Measurements from ENCODE around the gene HSF4. TPM values are rescaled to one million over a fixed set of nuclear protein-coding genes. Genes with fewer than 3 reads are reported as not detected.

Gene HSF4
- total RNA-seq, 4 donors from 2014 or later: 11.3 to 51.9 (median 42.3) TPM; not detected in 1

DNA sequence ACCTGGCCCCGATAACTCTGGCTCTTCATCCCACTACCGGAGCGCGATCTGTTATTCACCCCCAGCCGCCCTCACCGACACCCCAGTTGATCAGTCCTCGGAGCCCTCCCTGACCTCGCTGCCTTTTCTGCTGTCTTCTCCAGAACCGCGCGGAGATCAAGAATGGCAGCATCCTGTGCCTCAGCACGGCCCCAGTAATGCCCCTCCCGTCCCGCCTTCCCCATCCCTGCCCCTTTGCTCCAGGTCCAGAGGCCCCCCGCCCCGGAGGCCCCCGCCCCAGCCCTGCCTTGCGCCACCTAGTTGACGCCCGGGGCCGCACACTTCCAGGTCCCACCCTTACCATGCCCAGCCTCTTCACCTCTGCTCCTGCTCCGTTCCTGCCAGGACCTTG lies 35.3 kb downstream of the HSF4 start:
- Histone ChIP-seq H3K27me3 (no peaks in the 10 kb centered on the region), H3K4me3 (no peak overlapping the region), H3K9me3 (no peaks in the 10 kb centered on the region), H3K36me3 (no peaks in the 10 kb centered on the region), H3K27ac (no peak overlapping the region), H3K4me1 (no peaks in the 10 kb centered on the region)
- intact Hi-C loops (cut with DNase I; ENCODE audit: low total_unique reads): no loop called here
- DNase-seq: no peak
- TF ChIP-seq, protein P1, sequence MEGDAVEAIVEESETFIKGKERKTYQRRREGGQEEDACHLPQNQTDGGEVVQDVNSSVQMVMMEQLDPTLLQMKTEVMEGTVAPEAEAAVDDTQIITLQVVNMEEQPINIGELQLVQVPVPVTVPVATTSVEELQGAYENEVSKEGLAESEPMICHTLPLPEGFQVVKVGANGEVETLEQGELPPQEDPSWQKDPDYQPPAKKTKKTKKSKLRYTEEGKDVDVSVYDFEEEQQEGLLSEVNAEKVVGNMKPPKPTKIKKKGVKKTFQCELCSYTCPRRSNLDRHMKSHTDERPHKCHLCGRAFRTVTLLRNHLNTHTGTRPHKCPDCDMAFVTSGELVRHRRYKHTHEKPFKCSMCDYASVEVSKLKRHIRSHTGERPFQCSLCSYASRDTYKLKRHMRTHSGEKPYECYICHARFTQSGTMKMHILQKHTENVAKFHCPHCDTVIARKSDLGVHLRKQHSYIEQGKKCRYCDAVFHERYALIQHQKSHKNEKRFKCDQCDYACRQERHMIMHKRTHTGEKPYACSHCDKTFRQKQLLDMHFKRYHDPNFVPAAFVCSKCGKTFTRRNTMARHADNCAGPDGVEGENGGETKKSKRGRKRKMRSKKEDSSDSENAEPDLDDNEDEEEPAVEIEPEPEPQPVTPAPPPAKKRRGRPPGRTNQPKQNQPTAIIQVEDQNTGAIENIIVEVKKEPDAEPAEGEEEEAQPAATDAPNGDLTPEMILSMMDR (IDR thresholded peaks at IDR 0.05): no peak
- TF ChIP-seq POLR2A (IDR thresholded peaks at IDR 0.05): no peak

DNA sequence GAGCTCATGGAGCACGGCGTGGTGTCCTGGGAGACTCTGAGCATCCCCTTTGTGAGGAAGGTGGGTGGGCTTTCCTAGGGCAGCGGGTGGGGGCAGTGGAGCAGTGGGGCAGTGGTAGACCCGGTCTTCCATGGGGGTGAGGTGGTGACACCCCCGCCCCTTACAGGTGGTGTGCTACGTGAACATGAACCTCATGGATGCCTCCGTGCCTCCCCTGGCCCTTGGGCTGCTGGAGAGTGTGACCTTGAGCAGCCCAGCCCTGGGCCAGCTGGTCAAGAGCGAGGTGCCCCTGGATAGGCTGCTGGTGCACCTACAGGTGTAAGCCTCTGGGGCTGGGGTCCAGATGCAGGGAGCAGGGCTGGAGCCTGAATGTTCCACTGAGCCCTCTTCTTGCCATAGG lies 35.9 kb downstream of the HSF4 start:
- H3K9me3 ChIP-seq: no peaks in the 10 kb centered on the region
- no peaks in the 10 kb centered on the region for H3K36me3 ChIP-seq
- intact Hi-C loops (cut with DNase I; ENCODE audit: low total_unique reads): no loop called here
- no peak overlapping the region for H3K27ac ChIP-seq
- no peaks in the 10 kb centered on the region for H3K4me1 ChIP-seq
- TF ChIP-seq, protein P1 (IDR thresholded peaks at IDR 0.05): no peak
- TF ChIP-seq POLR2A (IDR thresholded peaks at IDR 0.05): no peak
- no peaks in the 10 kb centered on the region for H3K27me3 ChIP-seq
- DNase-seq: no peak
- no peak overlapping the region for H3K4me3 ChIP-seq

GRCh38 chr16:67201411-67202345 lies 37.1 kb downstream of the HSF4 start:
- no peaks in the 10 kb centered on the region for H3K4me1 ChIP-seq
- no peak overlapping the region for H3K4me3 ChIP-seq
- DNase-seq: no peak
- H3K36me3 ChIP-seq: no peaks in the 10 kb centered on the region
- TF ChIP-seq, protein P1 (IDR thresholded peaks at IDR 0.05): no peak
- no peak for TF ChIP-seq POLR2A (IDR thresholded peaks at IDR 0.05)
- no peaks in the 10 kb centered on the region for H3K9me3 ChIP-seq
- no peak overlapping the region for H3K27ac ChIP-seq
- no peaks in the 10 kb centered on the region for H3K27me3 ChIP-seq
- intact Hi-C loops (cut with DNase I; ENCODE audit: low total_unique reads): no loop called here

DNA sequence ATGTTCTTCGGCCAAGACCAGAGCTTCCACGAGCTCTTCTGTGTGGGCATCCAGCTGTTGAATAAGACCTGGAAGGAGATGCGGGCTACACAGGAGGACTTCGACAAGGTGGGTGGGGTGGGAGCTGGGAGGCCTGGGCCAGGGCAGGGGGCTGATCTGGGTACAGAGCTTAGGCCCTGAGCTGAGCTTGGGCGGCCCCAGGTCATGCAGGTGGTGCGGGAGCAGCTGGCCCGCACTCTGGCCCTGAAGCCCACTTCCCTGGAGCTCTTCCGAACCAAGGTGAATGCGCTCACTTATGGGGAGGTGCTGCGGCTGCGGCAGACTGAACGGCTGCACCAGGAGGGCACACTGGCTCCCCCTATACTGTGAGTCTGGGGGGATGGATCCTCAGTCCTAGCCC lies 37.9 kb downstream of the HSF4 start:
- Histone ChIP-seq H3K4me3 (no peak overlapping the region), H3K36me3 (no peaks in the 10 kb centered on the region), H3K27me3 (no peaks in the 10 kb centered on the region), H3K9me3 (no peaks in the 10 kb centered on the region), H3K4me1 (no peaks in the 10 kb centered on the region), H3K27ac (no peak overlapping the region)
- no peak for TF ChIP-seq POLR2A (IDR thresholded peaks at IDR 0.05)
- TF ChIP-seq, protein P1 (IDR thresholded peaks at IDR 0.05): no peak
- no peak for DNase-seq
- intact Hi-C loops (cut with DNase I; ENCODE audit: low total_unique reads): no loop called here

DNA sequence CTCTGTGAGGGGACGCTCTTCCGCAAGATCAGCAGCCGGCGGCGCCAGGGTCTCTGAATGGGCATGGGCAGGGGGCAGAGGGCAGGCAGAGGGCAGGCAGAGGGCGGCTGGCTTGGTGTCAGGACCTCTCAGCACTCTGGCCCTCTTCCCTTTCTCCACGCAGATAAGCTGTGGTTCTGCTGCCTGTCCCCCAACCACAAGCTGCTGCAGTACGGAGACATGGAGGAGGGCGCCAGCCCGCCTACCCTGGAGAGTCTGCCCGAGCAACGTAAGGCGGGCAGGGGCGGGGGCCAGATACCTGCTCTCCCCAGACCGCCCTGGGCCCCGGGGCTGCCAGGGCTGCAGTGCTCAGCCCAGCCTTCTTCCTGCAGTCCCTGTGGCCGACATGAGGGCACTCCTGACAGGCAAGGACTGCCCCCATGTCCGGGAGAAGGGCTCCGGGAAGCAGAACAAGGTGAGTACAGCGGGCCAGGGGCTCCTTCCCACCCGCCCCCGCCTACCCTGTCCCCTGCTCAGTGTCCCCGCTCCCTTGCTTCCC lies 38.5 kb downstream of the HSF4 start:
- TF ChIP-seq POLR2A (IDR thresholded peaks at IDR 0.05): no peak
- H3K4me1 ChIP-seq: no peaks in the 10 kb centered on the region
- H3K36me3 ChIP-seq: no peaks in the 10 kb centered on the region
- no peak for DNase-seq
- intact Hi-C loops (cut with DNase I; ENCODE audit: low total_unique reads): no loop called here
- H3K27me3 ChIP-seq: no peaks in the 10 kb centered on the region
- no peaks in the 10 kb centered on the region for H3K9me3 ChIP-seq
- no peak overlapping the region for H3K27ac ChIP-seq
- no peak overlapping the region for H3K4me3 ChIP-seq
